Fibroblast of mammary gland (primary cell): ENCODE data around the gene FGD1.

Source experiments
- DNase-seq: peaks from one replicate; pipeline ENCODE4 v3.0.0-alpha.2; 2010; ENCODE audit warnings: low read depth
- H3K4me3 ChIP-seq: 2 replicates; pipeline ENCODE4 v1.5.1; 2011; ENCODE audit warnings: low read depth, mild to moderate bottlenecking, low read length, moderate library complexity; ENCODE audit not compliant: control insufficient read depth
- TF ChIP-seq, protein P1 (sequence below): conservative IDR thresholded peaks from 2 replicates; pipeline ENCODE4 v1.5.1; 2011; ENCODE audit warnings: low read depth, low read length, inconsistent platforms; ENCODE audit not compliant: control insufficient read depth, insufficient read depth

FGD1 gene

DNA sequence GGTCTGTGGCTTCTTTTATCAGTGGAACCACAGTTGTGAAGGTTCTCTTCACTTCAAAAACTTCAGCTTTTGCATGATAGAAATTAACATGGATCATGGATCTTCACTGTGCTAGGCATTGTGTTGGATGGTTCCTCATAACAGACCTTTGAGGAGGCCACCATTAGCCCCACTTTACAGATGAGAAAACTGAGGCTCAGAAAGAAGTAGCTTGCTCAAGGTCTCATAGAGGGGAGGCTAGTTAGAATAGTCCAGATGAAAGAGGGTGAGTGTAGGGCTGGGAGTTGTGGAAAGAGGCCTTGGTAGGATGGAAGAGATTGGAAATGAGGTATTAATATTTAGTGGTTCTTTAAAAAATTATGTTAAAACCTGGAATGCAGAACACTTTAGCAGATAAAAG, 53.2 kb downstream of the FGD1 start:
- DNase-seq, result no peak
- TF ChIP-seq, protein P1, sequence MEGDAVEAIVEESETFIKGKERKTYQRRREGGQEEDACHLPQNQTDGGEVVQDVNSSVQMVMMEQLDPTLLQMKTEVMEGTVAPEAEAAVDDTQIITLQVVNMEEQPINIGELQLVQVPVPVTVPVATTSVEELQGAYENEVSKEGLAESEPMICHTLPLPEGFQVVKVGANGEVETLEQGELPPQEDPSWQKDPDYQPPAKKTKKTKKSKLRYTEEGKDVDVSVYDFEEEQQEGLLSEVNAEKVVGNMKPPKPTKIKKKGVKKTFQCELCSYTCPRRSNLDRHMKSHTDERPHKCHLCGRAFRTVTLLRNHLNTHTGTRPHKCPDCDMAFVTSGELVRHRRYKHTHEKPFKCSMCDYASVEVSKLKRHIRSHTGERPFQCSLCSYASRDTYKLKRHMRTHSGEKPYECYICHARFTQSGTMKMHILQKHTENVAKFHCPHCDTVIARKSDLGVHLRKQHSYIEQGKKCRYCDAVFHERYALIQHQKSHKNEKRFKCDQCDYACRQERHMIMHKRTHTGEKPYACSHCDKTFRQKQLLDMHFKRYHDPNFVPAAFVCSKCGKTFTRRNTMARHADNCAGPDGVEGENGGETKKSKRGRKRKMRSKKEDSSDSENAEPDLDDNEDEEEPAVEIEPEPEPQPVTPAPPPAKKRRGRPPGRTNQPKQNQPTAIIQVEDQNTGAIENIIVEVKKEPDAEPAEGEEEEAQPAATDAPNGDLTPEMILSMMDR, result no peak
- H3K4me3 ChIP-seq, result no peak overlapping the region

DNA sequence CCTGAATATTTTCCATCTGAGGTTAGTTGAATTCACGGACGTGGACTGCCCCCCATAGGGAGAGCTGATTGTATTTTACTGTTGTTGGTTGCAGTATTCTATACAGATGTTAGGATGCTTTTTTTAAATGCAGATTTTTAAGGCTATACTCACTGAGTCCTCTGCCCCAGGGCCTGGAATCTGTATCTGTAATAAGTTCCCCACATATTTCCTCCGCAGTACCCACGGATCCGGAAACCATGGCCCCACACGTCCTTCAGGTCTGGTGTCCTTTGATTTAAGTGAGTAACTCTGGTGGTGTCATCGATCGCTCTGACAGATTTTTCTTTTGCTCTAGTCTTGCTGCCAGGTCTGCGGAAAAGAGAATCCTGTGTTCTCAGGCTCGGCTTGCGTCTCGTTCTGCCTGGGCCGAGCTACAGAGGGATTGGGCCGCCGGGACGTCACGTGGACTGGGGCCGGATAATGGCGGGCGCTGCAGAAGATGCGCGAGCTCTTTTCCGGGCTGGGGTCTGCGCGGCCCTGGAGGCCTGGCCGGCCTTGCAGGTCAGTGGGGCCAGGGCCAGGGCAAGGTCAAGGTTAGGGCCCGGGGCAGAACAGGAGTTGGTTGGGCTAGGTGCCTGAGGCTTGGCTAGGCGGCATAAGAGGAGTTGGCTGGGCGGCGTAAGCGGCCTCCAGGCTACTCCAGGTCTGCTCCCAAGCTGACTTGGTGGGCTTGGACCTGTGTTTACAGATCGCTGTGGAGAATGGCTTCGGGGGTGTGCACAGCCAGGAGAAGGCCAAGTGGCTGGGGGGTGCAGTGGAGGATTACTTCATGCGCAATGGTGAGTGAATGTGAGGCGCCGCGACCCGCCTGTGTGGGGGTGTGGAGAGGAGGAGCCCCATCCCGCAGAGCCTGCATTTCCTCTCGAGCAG, 55.8 kb downstream of the FGD1 start, which contains the start of gene TSR2:
Gene TSR2, plus strand, starts transcription at position 445 of the 912 bp plus-strand sequence. Its CDS starts 18 bp downstream, at position 463.
- peak; percentile 87 for DNase-seq
- H3K4me3 ChIP-seq, result peak within 1 kb of the TSS; percentile 80
- TF ChIP-seq, protein P1, result peak; percentile 31

DNA sequence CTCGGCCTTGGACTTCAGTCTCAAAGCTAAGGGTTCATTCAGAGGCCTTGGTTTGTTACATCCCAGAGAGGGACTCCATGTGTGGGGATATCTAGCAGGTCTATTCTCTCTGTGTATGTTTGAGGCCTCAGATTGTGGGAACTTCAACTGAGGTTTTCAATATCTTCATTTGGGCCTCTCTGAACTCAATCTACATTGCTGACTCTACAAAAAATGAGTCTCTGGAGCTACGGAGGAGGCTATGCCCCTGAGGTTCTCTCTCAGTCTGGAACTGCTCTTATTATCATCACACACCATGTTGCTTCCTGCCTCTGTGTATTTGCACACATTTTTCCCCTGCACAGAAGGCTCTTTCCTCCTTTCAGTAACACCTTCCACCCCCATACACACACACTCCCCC, 60.9 kb downstream of the FGD1 start:
- TF ChIP-seq, protein P1, result no peak
- no peak for DNase-seq

DNA sequence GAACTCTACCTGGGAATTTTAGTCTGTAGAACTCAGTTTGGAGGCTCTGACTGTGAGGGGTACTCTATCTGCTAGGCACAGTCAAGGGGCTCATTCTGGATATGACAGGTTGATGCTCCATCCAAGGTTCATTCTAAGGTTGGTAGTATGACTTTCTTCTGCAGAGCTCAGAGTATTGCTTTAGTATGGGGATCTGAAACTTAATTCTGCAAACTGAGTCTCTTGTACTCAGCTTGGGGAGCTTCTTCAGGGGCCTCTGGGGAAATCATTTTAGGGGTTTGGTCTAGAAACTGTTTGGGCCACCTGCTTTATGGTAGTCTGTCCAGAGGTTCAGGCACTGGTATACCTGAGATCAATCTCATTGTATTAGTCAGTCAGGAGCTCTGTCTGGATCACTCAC, 65.5 kb downstream of the FGD1 start:
- no peak for DNase-seq
- TF ChIP-seq, protein P1, result no peak
- H3K4me3 ChIP-seq, result no peak overlapping the region

More for the DNA sequence above, 60.9 kb downstream of the FGD1 start:
- H3K4me3 ChIP-seq, result no peak overlapping the region

DNA sequence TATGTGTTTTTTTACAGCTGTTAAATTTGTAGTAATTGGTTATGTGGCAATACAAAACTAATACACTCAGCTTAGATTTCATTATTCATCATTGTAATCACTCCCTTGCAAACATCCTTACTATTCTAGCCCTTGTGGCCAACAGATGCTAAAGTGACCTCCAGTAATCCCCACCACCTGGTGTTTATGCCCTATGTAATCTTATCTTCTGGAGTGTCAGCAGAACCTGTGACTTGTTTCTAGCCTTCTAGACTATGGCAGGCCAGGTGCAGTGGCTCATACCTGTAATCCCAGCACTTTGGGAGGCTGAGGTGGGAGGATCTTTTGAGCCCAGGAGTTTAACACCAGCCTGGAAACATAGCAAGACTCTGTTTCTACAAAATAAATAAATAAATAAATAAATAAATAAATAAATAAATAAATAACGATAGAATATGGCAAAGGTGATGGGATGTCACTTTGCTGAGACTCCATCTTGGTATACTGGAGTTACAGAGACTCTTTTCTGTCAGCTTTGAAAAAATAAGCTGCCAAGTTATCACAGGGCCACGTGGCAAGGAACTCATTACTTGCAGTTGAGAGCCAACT, 68.1 kb downstream of the FGD1 start:
- H3K4me3 ChIP-seq, result no peak overlapping the region
- TF ChIP-seq, protein P1, result no peak
- no peak for DNase-seq

DNA sequence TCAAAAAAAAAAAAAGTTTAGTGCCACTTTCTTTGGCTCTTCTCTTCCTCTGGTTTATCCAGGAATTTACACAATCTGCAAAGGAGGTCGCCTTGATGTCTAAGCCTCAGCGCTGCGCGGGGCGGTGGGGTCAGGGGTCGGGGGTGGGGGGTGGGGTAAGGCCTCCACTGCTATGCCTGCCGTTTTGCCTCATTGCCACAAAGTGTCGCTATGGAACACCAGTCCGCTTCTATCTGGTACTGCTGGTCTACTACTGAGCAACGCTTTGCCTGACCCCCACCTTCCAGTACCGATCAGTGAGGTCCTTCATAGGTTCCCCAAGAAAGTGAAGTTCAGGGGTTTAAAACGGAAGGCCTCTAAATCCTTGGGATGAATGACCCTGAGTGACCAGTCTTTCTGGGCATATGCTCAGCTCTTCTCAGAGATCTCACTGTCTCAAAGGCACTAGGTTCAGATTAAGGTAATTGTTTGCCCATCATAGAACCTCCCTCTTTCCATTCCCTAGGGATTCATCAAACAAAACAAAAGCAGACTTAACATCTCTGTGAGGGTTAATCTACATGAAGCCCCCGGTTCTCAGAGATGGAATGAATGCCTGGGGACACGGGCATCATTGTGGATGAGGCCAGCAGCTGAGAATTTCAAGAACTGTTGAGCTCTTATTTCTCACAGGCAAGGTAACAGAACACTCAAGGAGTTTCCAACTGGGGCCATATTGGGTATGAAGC, 72.7 kb downstream of the FGD1 start:
- H3K4me3 ChIP-seq, result no peak overlapping the region
- no peak for DNase-seq
- TF ChIP-seq, protein P1, result no peak
